Adrenal gland (tissue), 5 donors: ENCODE results near the gene CPXM1.

Source experiments
- POLR2A ChIP-seq, 2 donors: fragments of 450-650 bp; IDR thresholded peaks; one replicate each; pipeline ENCODE4 v1.6.1; 2017; ENCODE audit warnings: antibody characterized with exemption in 2 of 2, mild to moderate bottlenecking in 2 of 2, moderate library complexity in 1 of 2
- TF ChIP-seq, protein P1 (sequence below), 6 experiments: fragments of 450-650 bp in 4 of 6; fragments of 200-600 bp in 2 of 6; sonication (generic) in 1 of 6; IDR thresholded peaks; 1 replicate in 5 of 6; 2 replicates in 1 of 6; pipeline versions ENCODE4 v1.5.1 to v1.8.0; 2016 to 2021; ENCODE audit warnings: antibody characterized with exemption in 6 of 6, mild to moderate bottlenecking in 2 of 6, moderate library complexity in 1 of 6
- donor health status: DM: no; HTN: no; CAD: no.

GRCh38 chr20:2815242-2815900 is 14.9 kb upstream of the CPXM1 start:
- no peak for TF ChIP-seq POLR2A (IDR thresholded peaks at IDR 0.05)
- TF ChIP-seq, protein P1, sequence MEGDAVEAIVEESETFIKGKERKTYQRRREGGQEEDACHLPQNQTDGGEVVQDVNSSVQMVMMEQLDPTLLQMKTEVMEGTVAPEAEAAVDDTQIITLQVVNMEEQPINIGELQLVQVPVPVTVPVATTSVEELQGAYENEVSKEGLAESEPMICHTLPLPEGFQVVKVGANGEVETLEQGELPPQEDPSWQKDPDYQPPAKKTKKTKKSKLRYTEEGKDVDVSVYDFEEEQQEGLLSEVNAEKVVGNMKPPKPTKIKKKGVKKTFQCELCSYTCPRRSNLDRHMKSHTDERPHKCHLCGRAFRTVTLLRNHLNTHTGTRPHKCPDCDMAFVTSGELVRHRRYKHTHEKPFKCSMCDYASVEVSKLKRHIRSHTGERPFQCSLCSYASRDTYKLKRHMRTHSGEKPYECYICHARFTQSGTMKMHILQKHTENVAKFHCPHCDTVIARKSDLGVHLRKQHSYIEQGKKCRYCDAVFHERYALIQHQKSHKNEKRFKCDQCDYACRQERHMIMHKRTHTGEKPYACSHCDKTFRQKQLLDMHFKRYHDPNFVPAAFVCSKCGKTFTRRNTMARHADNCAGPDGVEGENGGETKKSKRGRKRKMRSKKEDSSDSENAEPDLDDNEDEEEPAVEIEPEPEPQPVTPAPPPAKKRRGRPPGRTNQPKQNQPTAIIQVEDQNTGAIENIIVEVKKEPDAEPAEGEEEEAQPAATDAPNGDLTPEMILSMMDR (IDR thresholded peaks at IDR 0.05): no peak
